Thymus (tissue), 11 donors: ENCODE data around the gene MOB2. TPM values are rescaled to one million over a fixed set of nuclear protein-coding genes. Genes with fewer than 3 reads are reported as not detected.
A peak's percentile ranks its signal among the peaks of the same experiment; 100 is the strongest.

Experiments used
- DNase-seq, 9 donors: peaks; one replicate each; pipeline ENCODE4 v3.0.0-alpha.2; 2013; ENCODE audit warnings: low spot score in 9 of 9, low read depth in 6 of 9, missing footprints in 1 of 9
- H3K27ac ChIP-seq, 2 donors: one replicate each; pipeline ENCODE4 v1.5.1; 2013; ENCODE audit warnings: control low read depth in 1 of 2, low read depth in 1 of 2, low read length in 1 of 2, mild to moderate bottlenecking in 1 of 2, moderate library complexity in 1 of 2
- H3K27me3 ChIP-seq, 2 donors: one replicate each; pipeline ENCODE4 v1.5.1; 2013; ENCODE audit warnings: low read length in 1 of 2; ENCODE audit not compliant: control insufficient read depth in 2 of 2, insufficient read depth in 1 of 2
- H3K36me3 ChIP-seq, 2 donors: one replicate each; pipeline ENCODE4 v1.5.1; 2013; ENCODE audit warnings: low read length in 1 of 2, mild to moderate bottlenecking in 1 of 2, moderate library complexity in 1 of 2; ENCODE audit not compliant: control insufficient read depth in 2 of 2, insufficient read depth in 2 of 2
- H3K4me1 ChIP-seq, 2 donors: one replicate each; pipeline ENCODE4 v1.5.1; 2013; ENCODE audit warnings: low read length in 2 of 2; ENCODE audit not compliant: control insufficient read depth in 2 of 2, insufficient read depth in 2 of 2
- H3K4me3 ChIP-seq, 2 donors: one replicate each; pipeline ENCODE4 v1.5.1; 2013; ENCODE audit warnings: low read length in 2 of 2, control low read depth in 1 of 2, mild to moderate bottlenecking in 1 of 2
- H3K9me3 ChIP-seq, 2 donors: one replicate each; pipeline ENCODE4 v1.5.1; 2013; ENCODE audit warnings: low read length in 1 of 2, mild to moderate bottlenecking in 1 of 2; ENCODE audit not compliant: control insufficient read depth in 2 of 2, insufficient read depth in 1 of 2
- WGBS: extraction: QIAGEN DNeasy Blood & Tissue Kit; methylation state at CpG from one replicate; pipeline ENCODE4 v1.1.7; 2013; 5-methylcytosine and 5-hydroxymethylcytosine counted together
- polyA plus RNA-seq: library from polyadenylated mRNA; stranded (reverse); fragments of 200-250 nt; gene quantifications from one replicate; pipeline ENCODE4 v1.2.3, GENCODE V29; 2013
- total RNA-seq: library from RNA; stranded (reverse); fragments of 120-200 nt; gene quantifications from one replicate; pipeline ENCODE4 v1.2.4, GENCODE V29; 2013
- donor health status: healthy.

MOB2 gene
- total and polyA plus RNA-seq, 2 donors = 34.0 to 46.5 TPM

DNA sequence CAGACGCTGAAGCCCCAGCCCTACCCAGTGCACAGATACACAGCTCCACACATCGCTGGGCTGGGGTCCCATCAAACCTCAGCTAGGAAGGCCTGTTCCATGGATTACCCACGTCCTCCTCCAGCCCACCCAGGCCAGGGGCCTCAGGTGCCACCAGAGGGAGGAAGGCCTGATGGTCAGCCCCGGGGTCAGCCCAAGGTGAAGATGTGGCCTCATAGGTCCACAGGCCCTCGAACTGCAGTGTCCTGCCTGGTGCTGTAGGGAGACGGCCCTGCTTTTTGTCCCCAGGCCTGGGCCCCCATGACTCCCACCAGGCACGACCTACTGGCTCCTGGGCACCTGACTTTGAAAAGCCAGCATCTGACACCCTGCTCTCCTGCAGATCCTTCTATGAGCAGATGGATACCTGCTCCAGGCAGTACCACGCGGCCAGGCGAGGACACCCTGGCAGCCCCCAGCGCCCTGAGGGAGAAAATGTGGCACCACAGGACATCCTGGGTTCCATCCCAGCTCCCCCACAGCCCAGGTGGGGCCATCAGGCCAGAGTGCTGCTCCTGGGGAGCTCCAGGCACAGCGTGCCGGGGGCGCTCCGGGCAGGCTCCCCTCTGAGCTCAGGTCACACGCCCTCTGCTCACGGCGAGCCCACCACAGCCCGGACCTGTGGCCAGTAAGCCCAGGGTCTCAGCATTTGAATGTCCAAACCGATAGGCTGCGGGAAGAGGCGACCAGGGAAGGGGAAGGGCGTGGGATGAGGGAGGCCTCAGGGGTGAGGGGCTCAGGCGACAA lies 15.8 kb upstream of the MOB2 start:
- no peak for DNase-seq
- Histone ChIP-seq H3K4me1 (peaks cover 0 to 3% of the 10 kb centered on the region in 2 donors), H3K27ac (no peak overlapping the region), H3K4me3 (no peak overlapping the region), H3K27me3 (no peaks in the 10 kb centered on the region), H3K36me3 (peaks cover 0 to 20% of the 10 kb centered on the region in 2 donors), H3K9me3 (peaks cover 0 to 4% of the 10 kb centered on the region in 2 donors)
- WGBS = 98% methylated on average over 24 of the region's 24 CpGs

DNA sequence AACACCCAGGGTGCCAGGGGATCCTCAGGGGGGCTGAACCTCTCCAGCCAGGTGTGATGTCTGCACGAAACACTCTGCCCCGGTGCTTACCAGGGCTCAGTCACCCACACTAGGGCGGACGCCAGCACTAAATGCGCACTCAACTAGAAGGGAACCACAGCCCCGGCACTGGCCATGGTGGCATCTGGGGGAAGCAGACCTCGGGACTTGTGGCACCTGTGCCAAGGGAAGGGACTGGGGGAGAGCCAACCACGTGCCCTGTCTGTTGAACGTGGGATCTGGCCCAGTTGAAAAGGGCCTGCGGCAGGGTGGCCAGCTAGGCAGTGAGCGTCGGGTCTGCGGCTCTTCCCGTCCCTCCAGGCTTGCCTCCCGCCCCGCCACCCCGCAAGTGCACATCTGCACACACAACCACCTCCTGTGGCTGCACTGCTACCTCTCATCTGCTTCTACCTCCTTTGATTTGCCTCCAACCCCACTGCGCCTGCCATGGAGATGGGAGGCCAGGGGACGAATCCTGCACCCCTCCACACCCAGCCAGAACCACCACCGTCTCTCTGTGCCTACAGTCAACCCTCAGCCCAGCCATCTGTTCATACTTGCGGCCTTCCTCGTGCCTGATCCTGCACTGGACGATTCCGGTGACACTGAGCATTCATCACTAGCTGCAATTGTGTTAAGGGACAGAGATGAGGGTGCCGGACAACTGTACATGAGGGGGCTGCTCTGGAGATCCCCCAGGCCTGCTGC lies 15.0 kb upstream of the MOB2 start:
- H3K27ac ChIP-seq = no peak overlapping the region
- no peaks in the 10 kb centered on the region for H3K27me3 ChIP-seq
- H3K36me3 ChIP-seq = peaks cover 0 to 20% of the 10 kb centered on the region in 2 donors
- H3K4me1 ChIP-seq = no peaks in the 10 kb centered on the region
- 96% methylated on average over 25 of the region's 25 CpGs for WGBS
- no peak overlapping the region for H3K4me3 ChIP-seq
- DNase-seq = no peak
- peaks cover 0 to 4% of the 10 kb centered on the region in 2 donors for H3K9me3 ChIP-seq

DNA sequence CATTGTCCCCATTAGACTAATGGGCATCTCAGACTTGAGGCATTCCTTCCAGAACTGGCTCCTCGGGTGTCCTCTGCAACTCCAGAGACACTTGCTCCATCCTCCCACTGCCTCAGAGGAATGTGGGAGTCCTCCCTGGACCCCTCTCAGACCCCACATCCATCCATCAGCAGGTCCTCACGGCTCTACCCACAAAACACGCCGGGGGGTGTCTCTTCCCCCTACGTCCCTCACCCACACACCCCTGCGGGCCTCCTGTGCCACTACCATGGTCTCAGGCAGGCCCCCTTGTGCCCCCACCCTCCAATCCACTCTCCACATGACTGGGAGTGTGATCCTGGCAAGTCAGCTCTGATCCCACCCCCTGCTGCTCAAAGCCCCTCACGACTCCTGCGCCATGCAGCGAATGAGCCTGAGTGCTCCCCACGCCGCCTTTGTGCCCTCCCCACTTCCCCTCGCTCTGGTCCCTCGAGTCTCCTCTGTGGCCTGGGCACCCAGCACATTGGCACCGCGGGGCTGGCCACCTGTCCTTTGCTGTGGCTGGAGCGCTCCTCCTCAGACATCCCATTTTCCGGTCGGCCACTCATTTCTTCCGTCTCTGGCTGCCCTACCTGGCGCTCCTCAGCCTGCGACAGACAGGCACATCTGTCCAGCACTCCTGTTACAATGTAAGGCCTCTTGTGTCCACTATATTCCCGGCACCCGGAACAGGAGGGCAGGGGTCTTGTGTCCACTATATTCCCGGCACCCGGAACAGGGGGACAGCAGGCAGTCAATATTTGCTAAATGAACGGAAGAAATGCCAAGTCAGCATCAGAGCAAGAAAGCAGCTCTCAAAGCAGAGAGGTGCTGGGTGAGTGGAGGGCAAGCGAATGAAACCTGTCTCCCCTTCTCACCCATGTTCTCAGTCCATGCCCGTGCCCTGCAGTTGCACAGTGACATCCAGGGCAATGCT lies 14.2 kb upstream of the MOB2 start:
- no peaks in the 10 kb centered on the region for H3K4me1 ChIP-seq
- DNase-seq = no peak

DNA sequence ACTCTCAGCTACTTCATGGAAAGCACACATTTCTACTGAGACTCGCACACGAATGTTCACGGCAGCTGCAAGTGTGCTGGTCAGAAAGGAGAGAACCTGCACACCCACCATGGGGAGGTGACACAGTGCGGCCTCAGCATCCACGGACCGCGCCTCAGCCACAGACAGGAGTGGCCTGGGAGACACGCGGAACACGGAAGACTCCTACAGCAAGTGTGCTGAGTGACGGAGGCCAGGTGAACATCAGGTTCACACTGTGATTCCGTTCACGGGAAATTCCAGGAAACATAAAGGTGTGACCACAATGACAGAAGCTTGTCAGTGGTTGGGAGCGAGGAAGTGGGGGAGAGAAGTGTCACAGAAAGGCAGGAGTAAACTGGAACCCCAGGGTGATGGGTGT lies 13.3 kb upstream of the MOB2 start:
- Histone ChIP-seq H3K4me3 (no peak overlapping the region), H3K27ac (no peak overlapping the region), H3K9me3 (peaks cover 0 to 4% of the 10 kb centered on the region in 2 donors), H3K4me1 (no peaks in the 10 kb centered on the region), H3K27me3 (no peaks in the 10 kb centered on the region), H3K36me3 (peaks cover 0 to 20% of the 10 kb centered on the region in 2 donors)
- WGBS = 94% methylated on average over 14 of the region's 14 CpGs
- DNase-seq = no peak

More for the DNA sequence above, 14.2 kb upstream of the MOB2 start:
- Histone ChIP-seq H3K4me3 (no peak overlapping the region), H3K36me3 (peaks cover 0 to 20% of the 10 kb centered on the region in 2 donors), H3K27me3 (no peaks in the 10 kb centered on the region), H3K27ac (peak overlapping the region in 1 of 2 donors; percentile 26), H3K9me3 (peaks cover 0 to 4% of the 10 kb centered on the region in 2 donors)
- 97% methylated on average over 28 of the region's 28 CpGs for WGBS

DNA sequence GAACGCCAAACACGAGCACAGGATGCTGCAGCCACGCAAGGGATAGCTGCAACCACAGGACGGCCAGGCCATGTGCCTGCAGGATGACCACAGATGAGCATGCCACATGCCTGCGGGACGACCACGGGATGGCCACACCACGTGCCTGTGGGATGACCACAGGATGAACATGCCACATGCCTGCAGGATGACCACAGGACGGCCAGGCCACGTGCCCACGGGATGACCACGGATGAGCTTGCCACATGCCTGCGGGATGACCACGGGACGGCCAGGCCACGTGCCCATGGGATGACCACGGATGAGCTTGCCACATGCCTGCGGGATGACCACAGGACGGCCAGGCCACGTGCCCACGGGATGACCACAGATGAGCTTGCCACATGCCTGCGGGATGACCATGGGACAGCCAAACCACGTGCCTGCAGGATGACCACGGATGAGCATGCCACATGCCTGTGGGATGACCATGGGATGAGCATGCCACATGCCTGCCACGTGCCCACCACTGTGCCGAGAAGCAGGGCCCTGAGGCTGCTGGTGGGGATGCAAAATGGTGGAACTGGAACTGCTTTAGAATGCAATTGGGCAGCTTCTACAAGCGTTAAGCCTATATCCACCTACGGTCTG lies 12.8 kb upstream of the MOB2 start:
- no peaks in the 10 kb centered on the region for H3K27me3 ChIP-seq
- WGBS = 91% methylated on average over 28 of the region's 28 CpGs
- H3K4me3 ChIP-seq = no peak overlapping the region
- H3K9me3 ChIP-seq = peaks cover 0 to 4% of the 10 kb centered on the region in 2 donors
- DNase-seq = no peak
- no peaks in the 10 kb centered on the region for H3K4me1 ChIP-seq
- peaks cover 0 to 20% of the 10 kb centered on the region in 2 donors for H3K36me3 ChIP-seq
- no peak overlapping the region for H3K27ac ChIP-seq

DNA sequence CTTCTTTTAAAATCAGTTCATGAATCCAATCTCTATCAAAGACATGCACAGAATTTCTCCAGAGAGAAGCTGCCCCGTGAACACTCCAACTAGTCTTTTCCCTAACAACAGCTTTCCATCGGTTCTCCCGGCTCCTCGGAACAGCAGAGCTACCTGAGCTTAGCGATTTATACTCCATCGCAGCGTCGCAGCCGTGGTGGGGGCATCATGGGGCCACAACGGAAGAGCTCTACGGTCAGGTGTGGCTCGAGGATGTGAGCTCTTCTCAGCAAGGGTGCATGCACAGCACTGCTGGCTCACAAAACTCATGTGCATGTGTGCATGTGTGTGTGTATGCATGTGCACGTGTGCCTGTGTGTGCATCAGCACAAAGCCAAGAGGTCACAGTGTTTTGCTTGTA lies 11.7 kb upstream of the MOB2 start:
- Histone ChIP-seq H3K4me1 (no peaks in the 10 kb centered on the region), H3K9me3 (peaks cover 0 to 4% of the 10 kb centered on the region in 2 donors), H3K36me3 (peaks cover 0 to 20% of the 10 kb centered on the region in 2 donors), H3K27ac (no peak overlapping the region), H3K27me3 (no peaks in the 10 kb centered on the region), H3K4me3 (no peak overlapping the region)
- 97% methylated on average over 13 of the region's 13 CpGs for WGBS
- DNase-seq = no peak

DNA sequence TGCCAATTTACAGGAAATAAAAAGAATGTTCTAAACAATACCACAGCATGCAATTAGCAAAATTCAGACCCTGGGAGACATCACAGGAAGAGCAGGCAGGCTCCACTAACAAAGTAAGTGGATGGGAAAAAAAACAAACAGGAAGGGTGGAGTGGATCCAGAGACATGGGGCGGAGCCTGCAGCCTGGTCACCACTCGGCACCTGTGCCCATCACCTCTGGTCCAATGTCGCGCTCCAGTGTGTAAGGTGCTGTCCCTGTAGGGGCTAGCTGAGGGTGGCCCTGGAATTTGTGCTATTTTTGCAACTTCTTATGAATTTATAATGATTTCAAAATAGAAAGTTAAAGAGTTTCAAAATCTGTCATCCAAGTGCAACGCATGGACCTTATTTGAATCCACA lies 11.0 kb upstream of the MOB2 start:
- no peak overlapping the region for H3K4me3 ChIP-seq
- H3K36me3 ChIP-seq = peaks cover 0 to 20% of the 10 kb centered on the region in 2 donors
- H3K27ac ChIP-seq = no peak overlapping the region
- WGBS = 98% methylated on average over 5 of the region's 5 CpGs
- no peaks in the 10 kb centered on the region for H3K4me1 ChIP-seq
- H3K9me3 ChIP-seq = peaks cover 0 to 4% of the 10 kb centered on the region in 2 donors
- DNase-seq = no peak
- H3K27me3 ChIP-seq = no peaks in the 10 kb centered on the region

DNA sequence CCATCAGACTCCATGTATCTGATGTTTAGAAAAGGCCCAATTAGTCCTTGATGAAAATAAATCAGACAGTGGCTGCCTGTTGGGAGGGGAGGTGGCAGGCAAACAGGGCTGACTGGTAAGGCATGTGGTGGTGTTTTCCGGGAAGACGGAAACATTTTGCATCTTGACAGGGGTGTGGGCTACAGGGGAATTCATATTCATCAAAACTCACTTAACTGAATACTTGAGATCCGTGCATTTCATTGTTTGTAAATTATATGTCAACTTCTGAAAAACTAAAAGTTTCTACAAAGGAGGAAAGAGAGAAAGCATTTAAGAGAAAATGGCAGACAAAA lies 10.1 kb upstream of the MOB2 start:
- Histone ChIP-seq H3K27me3 (no peaks in the 10 kb centered on the region), H3K36me3 (peaks cover 0 to 20% of the 10 kb centered on the region in 2 donors), H3K4me3 (no peak overlapping the region), H3K9me3 (peaks cover 0 to 4% of the 10 kb centered on the region in 2 donors), H3K4me1 (no peaks in the 10 kb centered on the region), H3K27ac (no peak overlapping the region)
- DNase-seq = no peak
- WGBS = 98% methylated on average over 3 of the region's 3 CpGs
